GM08714 (cell line): ENCODE results near the gene CSN2.
"Not testable (repeated sequence)": the region's sequence is repeated elsewhere in the genome, so short reads cannot be mapped to it uniquely, and the experiment has no call there.

Source experiments
- H3K4me3 ChIP-seq: fragments of 200-500 bp; sonication (Bioruptor generic); 2 replicates; pipeline ENCODE4 v1.5.1; 2014; ENCODE audit warnings: mild to moderate bottlenecking, low read length, inconsistent platforms
- ZNF274 ChIP-seq: IDR thresholded peaks from 2 replicates; pipeline ENCODE4 v1.6.1; 2012; ENCODE audit warnings: mild to moderate bottlenecking, low read depth, low read length

CSN2 gene

DNA sequence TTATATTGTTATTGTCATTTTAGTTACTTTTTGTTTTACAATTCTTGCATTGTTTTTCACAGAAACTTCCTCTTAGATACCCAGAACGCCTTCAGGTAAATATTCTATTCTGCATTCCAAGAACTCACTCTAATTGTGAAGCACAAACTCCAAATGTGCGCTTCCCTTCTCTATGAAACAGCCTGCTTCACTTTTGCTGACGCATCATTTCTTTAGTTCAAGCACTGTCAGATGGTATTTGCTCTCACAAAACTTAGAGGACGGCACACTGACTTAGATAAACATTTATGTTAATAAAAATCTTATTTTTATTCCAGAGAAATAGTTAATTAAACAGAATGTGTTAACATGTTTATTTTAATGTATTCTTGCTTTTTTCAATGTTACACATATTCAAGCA, 31.4 kb downstream of the CSN2 start:
- TF ChIP-seq ZNF274, result no peak
- H3K4me3 ChIP-seq, result no peak overlapping the region

DNA sequence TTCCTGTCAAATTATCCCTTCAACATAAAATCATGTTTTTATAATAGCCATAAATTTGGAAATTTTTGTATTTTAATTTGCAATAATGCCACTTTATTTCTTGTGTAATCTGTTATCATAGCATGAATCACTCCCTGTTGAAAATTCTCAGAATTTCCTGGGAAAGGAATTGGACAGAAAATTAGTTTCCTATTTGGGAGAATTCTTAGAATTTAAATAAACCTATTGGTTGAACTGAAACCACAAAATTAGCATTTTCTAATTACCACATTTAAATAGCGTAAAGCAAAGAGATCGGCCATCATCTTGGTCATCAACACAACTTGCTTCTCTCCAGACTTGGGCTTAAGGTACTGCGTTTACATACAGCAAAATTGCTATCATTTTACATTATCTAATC, 34.8 kb downstream of the CSN2 start, which contains the start of gene CSN1S1:
Gene CSN1S1, plus strand, starts transcription at position 301 of the 400 bp plus-strand sequence. CDS start 1,488 bp downstream, outside the sequence.
- no peak within 1 kb of the TSS for H3K4me3 ChIP-seq
- no peak for TF ChIP-seq ZNF274

DNA sequence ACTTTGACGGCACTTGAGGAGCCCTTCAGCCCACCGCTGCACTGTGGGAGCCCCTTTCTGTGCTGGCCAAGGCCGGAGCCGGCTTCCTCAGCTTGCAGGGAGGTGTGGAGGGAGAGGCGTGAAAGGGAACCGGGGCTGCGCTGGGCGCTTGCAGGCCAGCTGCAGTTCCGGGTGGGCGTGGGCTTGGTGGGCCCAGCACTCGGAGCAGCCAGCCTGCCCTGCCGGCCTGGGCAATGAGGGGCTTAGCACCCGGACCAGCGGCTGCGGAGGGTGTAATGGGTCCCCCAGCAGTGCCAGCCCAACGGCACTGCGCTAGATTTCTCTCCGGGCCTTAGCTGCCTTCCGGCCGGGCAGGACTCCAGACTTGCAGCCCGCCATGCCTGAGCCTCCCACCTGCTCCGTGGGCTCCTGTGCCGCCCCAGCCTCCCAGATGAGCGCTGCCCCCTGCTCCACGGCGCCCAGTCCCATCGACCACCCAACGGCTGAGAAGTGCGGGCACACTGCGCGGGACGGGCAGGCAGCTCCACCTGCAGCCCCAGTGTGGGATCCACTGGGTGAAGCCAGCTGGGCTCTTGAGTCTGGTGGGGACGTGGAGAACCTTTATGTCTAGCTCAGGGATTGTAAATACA, 41.6 kb downstream of the CSN2 start:
- H3K4me3 ChIP-seq, result not testable (repeated sequence)

DNA sequence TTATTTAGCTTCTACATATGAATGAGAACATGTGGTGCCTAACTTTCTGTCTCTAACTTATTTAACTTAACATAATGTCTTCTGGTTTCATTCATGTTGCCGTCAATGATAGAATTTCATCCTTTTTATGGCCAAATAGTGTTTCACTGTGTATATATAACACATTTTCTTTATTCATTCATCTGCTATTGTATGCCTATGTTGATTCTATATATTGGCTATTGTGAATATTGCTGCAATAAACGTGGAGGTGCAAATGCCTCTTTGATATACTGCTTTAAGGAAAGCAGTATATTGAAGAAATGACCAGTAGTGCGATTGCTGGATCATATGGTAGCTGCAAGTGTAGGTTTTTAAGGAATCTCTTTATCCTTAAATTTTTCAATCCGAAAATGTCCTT, 44.7 kb downstream of the CSN2 start:
- no peak for TF ChIP-seq ZNF274
- H3K4me3 ChIP-seq, result no peak overlapping the region

DNA sequence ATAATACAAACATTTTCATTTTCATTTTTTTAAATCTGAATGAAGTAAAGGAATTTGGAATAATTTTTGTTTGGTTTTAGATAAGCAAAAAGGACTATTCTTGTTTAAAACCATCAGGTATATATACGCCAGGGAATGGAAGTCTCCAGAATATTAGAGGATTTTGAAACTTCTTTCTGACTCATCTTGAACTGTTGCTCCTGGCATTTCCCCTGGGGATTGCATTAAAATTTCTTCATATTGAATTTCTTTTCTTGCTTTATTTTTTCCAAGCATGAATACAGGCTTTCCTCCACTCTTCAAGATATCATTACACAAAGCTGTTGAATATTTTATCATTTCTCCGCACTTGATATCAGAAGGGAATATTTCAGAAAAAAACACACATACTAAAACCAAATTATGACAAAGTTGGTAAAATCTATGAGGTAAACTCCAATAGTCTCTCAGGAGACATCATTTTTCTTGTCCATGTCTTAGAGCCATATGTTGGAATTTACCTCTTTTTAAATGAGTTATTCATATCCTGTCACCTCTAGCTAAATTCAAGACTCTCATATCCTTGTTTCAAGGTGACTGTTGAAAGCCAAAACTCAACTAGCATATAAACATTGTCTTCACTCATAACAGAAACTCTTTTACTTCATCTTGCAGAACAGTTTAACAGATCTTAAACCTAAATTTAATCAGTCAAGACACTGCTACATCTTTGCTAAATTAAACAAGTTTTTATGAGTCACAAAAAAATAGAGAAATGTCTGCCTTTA, 55.3 kb downstream of the CSN2 start:
- no peak overlapping the region for H3K4me3 ChIP-seq
- no peak for TF ChIP-seq ZNF274

DNA sequence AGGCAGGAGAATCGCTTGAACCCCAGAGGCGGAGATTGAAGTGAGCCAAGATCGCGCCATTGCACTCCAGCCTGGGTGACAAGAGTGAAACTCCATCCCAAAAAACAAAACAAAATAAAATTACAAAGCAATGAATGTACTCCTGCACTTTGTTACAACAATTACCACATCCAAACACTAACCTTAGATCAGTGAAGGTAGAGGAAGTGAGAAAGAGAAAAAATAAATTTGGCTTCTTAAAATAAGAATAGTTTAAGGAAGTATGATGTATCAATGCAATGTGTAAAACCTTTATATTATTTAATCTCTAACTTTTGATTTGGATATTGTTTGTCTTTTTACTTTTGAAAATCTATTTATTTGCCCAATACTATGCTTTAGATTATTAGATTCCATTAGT, 56.3 kb downstream of the CSN2 start:
- TF ChIP-seq ZNF274, result no peak

DNA sequence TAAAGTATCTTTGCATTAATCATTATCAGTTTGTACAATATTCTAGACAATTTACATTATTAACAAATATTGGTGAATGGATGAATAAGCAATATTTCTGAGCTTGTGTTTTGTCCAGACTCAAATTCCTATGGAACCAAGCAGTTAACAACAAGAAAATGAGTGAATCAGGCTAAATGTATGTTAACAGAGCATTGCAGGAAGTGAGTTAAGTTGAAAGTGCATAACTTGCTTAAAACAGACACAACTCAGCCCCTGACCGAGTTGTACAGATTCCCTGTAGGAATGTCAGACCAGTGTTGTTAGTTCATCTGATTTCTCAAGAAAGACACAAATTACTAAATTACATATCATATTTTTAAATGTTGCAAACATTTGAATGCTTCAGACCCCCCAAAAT, 58.4 kb downstream of the CSN2 start:
- H3K4me3 ChIP-seq, result no peak overlapping the region
- TF ChIP-seq ZNF274, result no peak

More for the DNA sequence above, 56.3 kb downstream of the CSN2 start:
- H3K4me3 ChIP-seq, result no peak overlapping the region
